Mammary microvascular endothelial cell (primary cell): ENCODE results near the gene LITAF. TPM values are rescaled to one million over a fixed set of nuclear protein-coding genes. Genes with fewer than 3 reads are reported as not detected.

Experiments
- total RNA-seq: library from RNA; depleted of rRNA; stranded (reverse); fragments of >200 nt; gene quantifications from 2 replicates; pipeline ENCODE4 v1.2.3, GENCODE V29; 2015

LITAF gene
- total RNA-seq: 2.9 and 5.2 TPM in 2 replicates

GRCh38 chr16:11586856-11587642, at the start of gene LITAF:
Gene LITAF (minus strand): TSS chr16:11586919. CDS start chr16:11556730, 30,189 bp downstream.

Other genes starting within 250 kb of the LITAF start
- gene RMI2, start 241.5 kb downstream of the LITAF start, total RNA-seq: 13.1 and 15.9 TPM in 2 replicates
- gene SNN, start 81.5 kb upstream of the LITAF start, total RNA-seq: 15.3 and 18.0 TPM in 2 replicates
- gene TXNDC11, start 155.9 kb upstream of the LITAF start, total RNA-seq: 52.2 and 58.7 TPM in 2 replicates
- gene ZC3H7A, start 210.3 kb upstream of the LITAF start, total RNA-seq: 27.8 and 28.5 TPM in 2 replicates